GM18861 (cell line): ENCODE data around the gene CCDC78.
"Not testable (repeated sequence)": the region's sequence is repeated elsewhere in the genome, so short reads cannot be mapped to it uniquely, and the experiment has no call there.

Source experiments
- ATAC-seq: cut with Tn5 transposase; IDR thresholded peaks from one replicate; pipeline ENCODE4 v1.9.1; 2021; ENCODE audit not compliant: unreplicated experiment

Gene CCDC78

DNA sequence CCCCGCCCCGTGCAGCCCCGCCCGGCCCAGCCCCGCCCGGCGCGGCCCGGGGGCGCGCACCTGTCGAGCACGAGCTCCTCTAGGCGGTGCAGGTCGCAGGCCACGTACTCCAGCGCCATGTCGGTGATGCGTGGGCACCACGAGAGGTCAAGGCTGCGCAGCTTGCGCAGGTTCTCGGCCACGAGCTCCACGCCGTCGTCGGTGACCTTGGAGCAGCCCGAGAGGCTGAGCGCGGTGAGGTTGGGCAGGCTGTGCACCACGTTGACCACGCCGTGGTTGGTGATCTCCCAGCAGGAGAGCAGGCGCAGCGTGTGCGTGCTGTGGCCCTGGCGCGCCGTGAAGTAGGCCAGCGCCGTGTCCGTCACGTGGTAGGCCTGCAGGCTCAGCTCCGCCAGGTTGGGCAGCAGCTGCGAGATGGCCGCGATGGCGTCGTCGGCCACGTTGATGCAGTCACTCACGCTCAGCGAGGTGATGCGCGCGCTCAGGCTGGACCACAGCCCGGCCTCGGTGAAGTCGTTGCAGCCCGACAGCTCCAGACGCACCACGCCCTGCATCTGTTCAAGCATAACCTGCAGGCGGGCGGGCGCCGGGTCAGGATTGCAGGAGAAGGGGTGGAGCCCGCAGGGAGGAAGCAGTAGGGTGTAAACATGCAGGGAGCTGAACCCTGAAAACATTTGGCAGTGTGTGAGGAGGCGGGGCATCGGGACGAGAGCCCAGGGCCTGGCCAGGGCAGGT is 30.7 kb downstream of the CCDC78 start:
- no peak for ATAC-seq

DNA sequence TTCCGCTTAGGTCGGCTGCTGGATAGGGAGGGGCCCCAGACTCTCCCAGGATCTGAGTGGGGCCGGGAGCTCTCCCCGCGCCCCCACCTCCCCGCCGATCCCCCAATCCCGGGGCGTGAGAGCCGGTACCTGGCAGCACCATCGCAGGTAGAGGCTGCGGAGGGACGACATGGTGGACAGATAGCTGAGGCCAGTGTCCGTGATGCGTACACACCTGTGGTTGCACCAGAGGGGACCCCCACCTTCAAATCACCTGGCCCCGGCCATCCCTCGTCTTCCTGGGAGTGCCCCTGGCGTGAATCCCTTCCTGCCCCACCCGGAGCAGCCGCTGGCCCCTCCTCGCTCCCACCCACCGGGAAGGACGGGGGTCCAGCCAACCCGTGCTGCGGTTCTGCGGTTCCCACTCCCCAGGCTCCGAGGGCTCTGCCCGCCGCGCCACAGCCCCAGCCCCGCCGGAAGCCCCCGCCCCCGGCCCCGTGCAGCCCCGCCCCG is 31.3 kb downstream of the CCDC78 start:
- no peak for ATAC-seq

DNA sequence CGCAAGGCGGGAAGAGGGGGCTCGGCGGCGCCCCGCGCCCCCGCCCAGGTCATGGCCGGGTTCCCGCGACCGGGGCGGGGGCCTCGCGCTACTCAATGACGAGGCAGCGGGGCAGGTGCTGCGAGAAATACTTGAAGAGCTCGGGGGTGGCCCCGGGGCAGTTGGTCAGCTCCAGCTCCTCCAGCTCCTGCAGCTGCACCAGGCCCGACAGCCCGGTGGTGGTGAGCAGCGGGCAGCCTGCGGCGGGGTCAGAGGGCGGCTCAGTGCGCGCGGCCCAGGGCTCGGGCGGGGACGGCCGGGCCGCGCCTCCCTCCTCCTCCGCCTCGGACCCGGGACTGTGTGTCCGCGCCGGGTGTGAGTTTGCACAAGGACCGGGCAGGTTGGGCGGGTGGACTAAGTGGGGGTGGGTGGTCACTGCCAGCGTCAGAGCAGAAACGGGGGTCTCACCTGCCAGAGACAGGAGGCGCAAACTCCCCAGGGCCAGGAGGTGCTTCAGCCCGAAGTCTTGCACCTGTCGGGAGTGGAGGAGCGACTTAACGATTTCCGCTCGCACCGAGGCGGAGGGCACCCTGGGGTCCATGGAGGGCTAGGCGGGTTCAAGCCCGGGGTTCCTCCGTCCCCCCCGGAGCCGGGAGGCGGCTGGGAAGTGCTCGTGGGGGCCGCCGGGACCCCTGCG is 31.9 kb downstream of the CCDC78 start:
- ATAC-seq = no peak

DNA sequence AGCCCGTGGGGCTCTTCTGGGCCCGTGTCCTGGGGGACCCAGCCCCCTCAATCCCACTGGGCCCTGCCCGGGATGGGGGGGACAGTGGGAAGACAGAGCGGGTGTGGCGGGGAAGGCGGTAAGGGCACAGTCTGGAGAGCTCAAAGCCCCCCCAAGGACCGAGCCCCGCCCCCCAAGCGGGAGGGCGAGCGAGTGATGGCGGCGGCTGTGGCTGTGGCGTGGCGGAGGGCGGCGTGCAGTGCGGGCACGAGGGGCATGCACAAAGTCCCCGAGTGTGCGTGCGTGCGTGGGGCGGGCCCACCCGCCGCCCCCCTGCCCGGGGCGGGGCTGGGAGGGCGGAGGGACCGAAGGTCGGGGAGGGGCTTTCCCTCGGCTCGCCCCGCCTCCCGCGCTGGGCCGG is 32.5 kb downstream of the CCDC78 start:
- ATAC-seq = no peak

DNA sequence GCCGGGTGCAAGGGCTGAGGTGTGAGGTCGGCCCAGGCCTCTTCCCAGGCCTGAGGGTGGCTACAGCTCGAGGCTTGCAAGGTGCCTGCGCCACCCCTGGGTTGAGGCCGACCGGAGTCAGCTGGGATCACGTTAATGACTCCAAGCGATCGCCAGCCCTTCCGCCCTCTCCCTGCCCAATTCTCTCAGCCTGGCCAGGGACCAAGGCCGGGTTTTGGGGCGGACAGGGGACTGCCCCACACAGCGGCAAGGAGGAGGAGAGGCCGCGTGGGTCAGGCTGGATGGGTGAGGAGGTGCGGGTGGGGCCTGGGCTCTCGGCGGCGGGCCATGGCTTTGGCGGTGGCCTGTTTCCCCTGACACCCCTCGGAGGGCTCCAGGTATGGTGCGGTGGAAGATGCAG is 32.9 kb downstream of the CCDC78 start:
- ATAC-seq = no peak

DNA sequence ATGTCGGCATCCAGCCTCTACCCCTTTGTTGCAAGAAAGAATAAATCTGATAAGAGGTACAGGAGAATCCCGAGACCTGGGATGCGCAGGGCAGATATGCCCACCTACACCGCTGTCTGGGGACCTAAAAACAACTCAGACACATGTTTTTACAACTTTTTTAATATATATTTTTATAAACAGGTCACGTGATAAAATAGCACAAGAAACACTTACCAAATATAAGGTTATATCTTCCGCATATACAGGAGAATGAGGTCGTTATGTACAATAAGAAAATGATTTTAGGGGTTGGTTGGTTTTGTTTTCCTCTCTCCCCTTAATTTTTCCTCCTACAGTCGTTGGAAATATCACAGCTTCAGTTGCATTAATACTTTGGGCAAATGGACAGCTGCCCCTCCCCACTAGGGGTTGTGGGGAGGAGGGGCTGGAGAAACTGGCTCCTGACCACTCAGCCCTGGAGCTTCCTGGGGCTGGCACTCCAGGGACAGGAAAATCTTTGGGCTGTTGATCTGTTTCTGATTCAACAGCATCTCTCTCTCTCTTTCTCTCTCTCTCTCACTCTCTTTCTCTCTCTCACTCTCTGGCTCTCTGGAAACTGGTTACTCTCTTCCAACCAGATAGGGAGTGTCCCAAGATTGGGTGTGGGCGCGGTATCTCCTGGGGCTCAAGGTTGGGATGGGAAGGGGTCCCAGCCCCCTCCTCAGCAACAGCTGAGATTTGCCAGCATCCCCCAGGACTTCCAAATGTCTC is 33.7 kb downstream of the CCDC78 start:
- no peak for ATAC-seq

DNA sequence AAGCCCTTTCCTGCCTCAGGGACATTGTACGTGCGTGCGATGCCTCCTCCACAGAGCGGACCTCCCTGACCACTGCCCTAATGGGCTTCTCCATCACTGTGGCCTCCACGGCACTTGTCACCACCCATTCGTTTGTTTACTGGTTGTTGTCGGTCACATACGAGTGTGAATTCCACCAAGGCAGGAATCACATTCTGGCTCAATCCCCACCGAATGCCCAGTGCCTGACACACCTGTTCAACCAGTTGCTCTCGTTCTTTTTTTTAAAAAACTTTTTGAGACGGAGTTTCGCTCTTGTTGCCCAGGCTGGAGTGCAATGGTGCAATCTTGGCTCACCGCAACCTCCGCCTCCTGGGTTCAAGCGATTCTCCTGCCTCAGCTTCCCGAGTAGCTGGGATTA is 35.0 kb downstream of the CCDC78 start:
- not testable (repeated sequence) for ATAC-seq

DNA sequence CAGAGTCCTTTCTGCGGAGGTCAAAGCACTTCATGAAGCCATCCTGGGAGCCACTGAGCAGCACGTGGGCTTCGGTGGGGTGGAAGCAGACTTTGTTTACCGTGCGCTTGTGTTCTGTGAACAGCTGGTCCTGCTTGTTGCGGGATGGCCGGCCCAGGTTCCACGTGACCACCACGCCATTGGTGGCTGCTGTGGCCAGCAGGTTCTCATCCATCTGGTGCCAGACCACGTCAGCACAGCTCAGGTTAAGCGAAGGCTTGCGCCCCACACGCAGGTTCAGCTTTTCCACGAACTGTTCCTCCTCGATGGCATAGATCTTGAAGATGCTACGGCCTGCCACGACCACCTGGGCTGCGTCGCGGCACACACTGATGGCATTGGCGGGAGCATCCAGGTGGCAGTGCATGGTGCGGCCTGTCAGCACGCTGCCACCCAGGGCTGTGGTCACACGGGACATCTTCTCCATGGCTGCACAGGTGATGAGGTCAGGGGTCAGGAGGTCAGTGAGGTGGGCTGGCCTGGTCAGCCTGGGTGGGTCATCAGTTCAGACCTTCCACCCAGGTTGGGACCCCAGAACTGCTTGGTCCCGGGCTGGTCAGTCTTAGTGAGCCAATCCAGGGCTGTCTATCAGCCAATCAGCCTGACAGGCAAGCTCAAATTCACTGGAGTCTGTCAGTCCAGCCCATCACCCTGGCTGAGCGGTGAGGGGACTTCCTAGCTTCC is 36.9 kb downstream of the CCDC78 start:
- ATAC-seq = no peak

DNA sequence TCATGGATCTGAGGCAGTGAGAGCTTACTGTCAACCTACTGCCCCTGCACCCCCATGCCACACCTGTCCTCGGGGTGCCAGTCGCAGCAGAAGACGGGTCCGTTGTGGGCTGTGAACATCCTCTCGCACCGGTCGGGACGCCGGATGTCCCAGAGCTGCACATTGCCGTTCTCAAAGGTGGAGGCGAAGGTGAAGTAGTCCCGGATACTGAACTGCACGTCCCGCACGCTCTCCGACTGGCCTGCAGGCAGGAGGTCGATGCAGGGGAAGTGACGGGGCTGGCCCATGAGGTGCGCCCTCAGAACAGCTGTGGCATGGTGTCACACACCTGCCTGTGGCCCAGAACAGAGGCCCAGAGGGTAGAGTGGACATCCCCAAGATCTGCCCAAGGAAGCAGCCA is 38.7 kb downstream of the CCDC78 start:
- no peak for ATAC-seq

DNA sequence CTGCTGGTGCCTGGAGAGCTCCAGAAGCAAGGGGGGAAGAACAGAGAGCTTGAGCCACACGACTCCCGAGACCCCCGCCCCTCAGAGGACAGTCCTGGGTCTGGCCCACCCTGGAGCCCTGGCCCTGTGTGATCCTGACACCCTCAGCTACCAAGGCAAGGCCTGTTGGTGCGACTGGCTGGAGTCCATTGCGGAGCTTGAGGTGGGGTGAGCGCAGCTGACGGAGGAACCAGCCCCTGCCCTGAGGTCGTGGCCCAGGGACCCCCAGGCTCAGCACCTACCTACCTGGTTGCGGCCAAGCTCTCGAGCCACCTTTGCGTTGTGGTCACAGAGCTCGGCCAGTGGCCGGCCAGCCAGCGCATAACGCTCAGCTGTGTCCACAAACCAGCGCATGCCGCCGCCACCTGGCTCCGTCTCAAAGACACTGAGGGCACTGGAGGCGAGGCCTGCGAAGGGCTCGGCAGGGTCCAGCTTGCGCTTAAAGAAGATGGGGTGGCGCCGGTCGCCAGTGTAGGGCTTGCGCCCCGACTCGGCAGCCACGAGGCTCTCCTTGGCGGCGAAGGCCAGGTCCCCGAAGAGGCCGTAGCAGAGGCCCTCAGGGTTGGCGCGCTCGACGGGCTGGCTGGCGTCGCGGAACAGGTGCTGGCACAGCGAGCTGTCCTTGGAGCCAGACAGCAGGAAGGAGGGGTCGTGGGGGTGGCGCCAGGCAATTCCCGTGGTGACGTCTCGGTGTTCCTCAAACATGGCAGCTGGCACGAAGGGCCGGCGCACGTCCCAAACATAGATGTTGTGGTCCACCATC is 39.6 kb downstream of the CCDC78 start:
- no peak for ATAC-seq

DNA sequence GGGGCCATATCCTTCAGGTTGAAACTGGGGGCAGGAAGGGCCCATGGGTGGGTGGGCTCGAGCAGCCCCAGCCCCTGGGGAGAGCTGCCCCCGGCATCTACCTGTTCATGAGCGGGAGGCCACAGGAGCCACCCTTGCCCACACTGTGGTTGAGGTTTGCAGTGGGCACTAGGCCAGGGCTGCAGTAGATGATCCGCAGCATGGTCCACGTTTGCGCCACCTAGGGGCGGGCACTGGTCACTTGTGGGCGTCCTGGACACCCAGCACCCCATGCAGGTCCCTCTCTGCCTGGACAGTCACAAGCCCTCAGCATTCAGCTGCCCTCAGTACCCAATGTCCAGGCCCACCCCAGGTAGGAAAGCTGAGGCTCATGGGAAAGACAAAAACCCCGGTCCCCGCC is 40.3 kb downstream of the CCDC78 start:
- no peak for ATAC-seq

DNA sequence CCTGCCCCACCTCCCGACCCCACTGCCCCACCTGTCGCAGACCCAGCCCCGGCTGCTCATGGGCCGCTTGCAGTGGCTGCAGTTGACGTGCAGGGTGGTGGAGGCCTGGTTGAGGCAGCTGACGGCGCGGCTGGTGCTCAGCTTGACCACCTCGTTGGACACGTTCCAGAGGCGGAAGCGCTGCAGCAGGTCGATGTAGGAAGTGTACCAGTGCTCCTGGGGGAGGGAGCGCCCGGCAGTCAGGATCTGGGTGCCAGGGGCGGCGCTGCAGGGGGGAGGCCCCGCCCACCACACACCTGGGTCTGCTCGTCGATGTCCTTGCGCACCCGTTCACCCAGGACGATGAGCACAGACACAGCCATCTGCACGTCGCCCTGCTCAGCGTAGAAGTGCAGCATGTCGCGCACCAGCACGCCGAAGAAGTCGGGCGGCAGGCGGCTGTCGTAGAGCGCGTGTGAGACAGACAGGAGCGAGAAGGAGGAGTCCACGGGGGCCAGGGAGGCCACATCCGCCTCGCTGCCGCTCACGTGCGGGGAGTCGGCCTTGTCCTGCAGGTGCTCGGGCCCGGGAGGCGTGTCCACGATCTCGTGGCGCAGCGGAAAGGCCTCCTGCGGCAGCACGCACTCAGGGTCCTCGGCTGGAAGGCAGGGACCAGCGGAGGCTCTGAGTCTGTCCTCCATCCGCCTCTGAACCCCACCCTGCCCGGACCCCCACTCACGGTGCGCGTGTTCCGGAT is 41.1 kb downstream of the CCDC78 start:
- ATAC-seq = no peak

DNA sequence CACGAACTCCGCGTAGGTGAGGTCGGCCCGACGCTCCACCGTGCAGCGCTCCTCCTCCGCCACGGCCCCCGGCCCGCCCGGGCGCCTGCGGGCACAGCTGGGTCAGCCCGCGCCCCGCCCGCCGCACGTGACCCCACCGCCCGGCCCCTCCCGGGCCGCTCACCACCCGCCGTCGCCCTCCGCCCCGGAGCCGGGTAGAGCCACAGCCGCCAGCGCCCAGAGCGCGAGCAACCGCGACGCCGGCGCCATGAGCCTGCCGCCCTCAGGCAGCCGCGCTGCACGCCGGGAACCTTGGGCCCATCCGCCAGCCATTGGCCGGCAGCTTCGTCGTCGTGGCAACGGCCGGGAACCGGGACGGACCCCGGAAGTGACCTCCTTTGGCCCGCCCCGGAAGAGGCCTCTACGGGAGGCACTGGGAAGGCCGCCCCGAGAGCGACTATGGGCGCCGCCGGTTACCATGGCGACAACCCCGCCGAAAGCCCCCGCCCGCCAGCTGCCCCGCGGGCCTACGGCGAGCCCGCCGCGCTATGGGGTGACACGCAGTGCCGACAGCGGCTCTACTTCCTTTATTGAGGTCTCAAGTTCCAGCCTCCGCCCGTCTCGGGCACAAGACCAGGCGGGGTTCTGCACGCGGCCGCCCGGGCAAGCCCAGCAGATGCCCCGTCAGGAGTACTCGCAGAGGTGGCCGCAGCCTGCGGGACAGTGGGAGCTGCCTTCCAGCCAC is 42.0 kb downstream of the CCDC78 start, which contains the start of gene JMJD8:
Gene JMJD8 (minus strand): TSS at position 264 of the 724 bp plus-strand sequence. CDS start 15 bp downstream, at position 249.
- ATAC-seq = peak; percentile 53

DNA sequence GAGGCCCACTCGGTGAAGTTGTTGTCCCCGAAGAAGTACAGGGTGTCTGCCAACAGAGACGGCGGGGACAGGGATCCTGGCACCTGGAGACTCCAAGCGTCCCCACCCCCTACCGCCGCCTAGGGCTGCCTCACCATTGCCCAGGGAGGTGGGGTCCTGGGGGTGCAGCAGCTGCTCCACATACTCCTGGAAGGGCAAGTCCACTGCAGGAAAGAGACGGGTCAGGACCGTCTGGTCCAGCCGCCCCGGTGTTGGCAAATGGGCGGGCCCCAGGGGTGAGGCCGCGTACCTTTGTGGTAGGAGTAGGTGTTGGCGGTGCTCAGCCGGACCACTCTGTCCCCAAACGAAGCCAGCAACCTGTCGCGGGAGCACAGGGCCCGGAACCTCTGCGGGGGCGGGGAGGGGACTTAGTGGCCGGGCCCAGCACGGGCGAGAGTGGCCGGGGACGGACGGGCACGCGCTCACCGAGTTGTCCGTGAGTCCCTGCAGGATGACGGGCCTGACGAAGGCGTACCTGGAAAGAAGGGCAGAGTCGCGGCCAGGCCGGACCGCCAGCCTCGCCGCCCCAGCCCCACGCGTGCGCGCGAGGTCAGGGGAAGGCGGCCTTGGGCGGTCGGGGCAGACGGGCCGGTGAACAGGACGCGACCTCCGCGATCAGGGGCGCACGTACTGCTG is 42.7 kb downstream of the CCDC78 start:
- ATAC-seq = no peak

DNA sequence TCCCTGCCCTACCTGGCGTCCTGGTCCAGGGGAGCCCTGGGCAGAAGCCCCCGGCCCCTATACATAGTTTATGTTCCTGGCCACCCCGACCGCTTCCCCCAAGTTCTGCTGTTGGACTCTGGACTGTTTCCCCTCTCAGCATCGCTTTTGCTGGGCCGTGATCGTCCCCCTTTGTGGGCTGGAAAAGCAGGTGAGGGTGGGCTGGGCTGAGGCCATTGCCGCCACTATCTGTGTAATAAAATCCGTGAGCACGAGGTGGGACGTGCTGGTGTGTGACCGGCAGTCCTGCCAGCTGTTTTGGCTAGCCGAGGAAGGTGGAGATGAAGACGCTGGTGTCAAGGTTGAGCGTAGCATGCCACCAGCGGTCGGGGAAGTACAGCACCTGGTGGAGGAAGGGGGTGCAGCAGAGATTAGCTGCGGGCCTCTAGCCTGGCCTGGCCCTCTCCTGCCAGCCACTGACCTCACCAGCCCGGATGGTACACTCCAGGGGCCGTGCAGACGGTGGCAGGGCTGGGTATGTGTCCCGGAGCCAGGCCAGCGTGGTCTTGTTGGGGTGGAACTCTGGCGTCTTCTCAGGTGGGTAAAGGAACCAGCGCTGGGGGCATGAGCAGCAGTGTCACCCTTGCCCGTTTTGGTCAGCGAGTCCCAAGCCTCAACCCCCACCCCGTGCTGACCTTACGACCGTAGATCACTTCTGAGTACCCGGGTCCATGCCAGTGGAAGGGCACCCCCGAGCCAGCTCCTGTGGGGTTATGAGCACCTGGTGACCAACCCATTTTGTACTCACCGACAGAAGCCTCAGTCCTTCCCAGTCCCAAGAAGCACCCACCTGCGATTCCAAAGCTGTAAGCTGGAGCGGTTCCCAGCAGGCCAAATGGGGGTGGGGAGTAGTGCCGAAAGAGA is 43.5 kb downstream of the CCDC78 start:
- no peak for ATAC-seq

DNA sequence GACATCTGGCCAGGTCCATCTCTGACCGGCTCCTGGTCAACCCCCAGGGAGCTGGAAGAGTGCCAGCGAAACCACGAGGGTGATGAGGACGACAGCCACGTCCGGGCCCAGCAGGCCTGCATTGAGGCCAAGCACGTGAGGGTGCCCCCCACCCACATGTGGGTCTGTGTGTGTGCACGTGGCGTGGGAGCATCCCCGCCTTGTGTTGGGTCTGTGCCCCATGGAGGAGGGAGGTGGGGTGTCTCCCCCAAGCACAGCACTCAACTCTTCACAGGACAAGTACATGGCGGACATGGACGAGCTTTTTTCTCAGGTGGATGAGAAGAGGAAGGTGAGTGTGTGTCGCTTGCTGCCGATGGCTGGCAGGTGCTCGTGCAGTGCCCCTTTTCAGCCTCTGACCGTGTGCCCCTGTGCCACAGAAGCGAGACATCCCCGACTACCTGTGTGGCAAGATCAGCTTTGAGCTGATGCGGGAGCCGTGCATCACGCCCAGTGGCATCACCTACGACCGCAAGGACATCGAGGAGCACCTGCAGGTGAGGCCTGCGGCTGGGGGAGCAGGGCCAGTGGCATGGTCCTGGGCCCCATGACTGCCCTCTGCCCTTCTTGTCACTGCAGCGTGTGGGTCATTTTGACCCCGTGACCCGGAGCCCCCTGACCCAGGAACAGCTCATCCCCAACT is 44.4 kb downstream of the CCDC78 start:
- ATAC-seq = no peak
